Hindlimb muscle (tissue), 1 donor: ENCODE data around the gene CREBL2. TPM values are rescaled to one million over a fixed set of nuclear protein-coding genes. Genes with fewer than 3 reads are reported as not detected.
"Not testable (repeated sequence)": the region's sequence is repeated elsewhere in the genome, so short reads cannot be mapped to it uniquely, and the experiment has no call there.

Source experiments
- DNase-seq: peaks from one replicate; pipeline ENCODE4 v3.0.0-alpha.2; 2013
- polyA plus RNA-seq: library from polyadenylated mRNA; unstranded; fragments of 120-200 nt; gene quantifications from one replicate; pipeline ENCODE4 v1.2.1, GENCODE V29; 2013; ENCODE audit not compliant: insufficient read length

Gene CREBL2
- 10.6 TPM for polyA plus RNA-seq

GRCh38 chr12:12611512-12612306 is at the start of gene CREBL2:
TSS of gene CREBL2 (plus strand) at chr12:12611876. CDS start at chr12:12612173, 297 bp downstream.
- DNase-seq, result peak; percentile 97

DNA sequence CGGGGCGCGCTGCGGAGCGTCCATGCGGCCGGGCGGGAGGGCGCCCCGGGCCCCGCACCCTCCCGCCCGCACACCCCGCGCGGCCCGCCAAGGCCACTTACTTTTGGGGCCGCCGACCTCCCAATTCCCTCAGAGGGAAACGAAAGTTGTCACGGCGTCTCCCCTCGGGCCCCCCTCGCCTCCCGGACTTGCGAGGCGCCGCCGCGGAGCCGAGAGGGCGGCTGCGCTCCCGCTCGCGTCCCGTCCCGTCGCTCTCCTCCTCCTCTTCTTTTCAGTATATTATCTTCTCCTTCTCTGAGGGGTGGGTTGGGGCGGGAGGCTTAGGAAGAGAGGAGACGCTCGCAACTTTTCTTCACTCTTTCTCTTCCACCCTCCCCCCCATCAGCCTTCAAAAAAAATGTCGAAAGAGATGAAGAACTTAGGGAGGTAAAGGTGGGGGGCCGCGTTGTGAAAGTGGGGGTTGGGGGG is 49.6 kb upstream of the CREBL2 start:
- peak; percentile 40 for DNase-seq

- DNase-seq, result peak; percentile 96
These were observed 49.0 kb upstream of the CREBL2 start, which contains the start of gene DUSP16 for GRCh38 chr12:12562585-12563261. TSS of gene DUSP16 (minus strand) at chr12:12562863. CDS start at chr12:12521098, 41,765 bp downstream.

GRCh38 chr12:12563290-12563928 is 48.3 kb upstream of the CREBL2 start:
- DNase-seq, result peak; percentile 32

DNA sequence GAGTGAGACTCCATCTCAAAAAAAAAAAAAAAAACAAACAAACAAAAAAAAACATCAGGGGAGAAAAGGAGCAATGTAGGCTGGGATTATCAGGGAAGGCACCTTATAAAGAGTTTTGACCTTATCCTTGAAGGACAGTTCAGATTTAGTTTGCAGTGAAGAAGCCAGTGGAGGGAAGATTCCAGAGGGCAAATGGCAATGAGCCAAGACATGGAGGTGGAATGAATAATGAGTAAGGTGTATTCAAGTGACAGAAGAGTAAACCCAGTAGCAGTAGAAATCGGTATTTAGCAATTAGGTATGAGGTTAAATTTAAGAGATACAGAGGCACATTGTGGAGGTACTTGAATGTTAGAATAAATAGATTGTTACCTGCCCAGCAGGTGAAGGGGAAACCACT is 46.8 kb upstream of the CREBL2 start:
- no peak for DNase-seq

DNA sequence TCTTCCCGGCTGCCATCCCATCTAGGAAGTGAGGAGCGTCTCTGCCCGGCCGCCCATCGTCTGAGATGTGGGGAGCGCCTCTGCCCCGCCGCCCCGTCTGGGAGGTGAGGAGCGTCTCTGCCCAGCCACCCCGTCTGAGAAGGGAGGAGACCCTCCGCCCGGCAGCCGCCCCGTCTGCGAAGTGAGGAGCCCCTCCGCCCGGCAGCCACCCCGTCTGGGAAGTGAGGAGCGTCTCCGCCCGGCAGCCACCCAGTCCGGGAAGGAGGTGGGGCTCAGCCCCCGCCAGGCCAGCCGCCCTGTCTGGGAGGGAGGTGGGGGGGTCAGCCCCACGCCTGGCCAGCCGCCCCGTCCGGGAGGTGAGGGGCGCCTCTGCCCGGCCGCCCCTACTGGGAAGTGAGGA is 45.7 kb upstream of the CREBL2 start:
- DNase-seq, result not testable (repeated sequence)

DNA sequence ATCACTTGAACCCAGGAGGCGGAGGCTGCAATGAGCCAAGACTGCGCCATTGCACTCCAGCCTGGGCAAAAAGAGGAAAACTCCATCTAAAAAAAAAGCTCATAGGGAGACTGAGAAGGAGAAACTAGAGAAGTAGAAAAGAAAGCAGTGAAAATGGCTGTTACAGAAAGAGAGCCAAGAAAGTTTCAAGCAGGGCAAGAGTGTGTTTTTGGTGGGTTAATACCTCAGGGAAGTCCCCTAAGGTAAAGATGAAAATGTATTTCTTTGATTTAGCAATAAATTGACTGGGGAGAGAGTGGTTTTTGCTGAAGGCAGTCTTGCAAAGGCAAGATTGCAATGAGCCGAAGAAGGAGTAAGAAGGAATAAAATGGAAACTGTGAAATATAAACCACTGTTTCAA is 39.0 kb upstream of the CREBL2 start:
- DNase-seq, result no peak

GRCh38 chr12:12577786-12578185 is 33.9 kb upstream of the CREBL2 start:
- DNase-seq, result no peak

GRCh38 chr12:12580716-12581115 is 31.0 kb upstream of the CREBL2 start:
- DNase-seq, result not testable (repeated sequence)

DNA sequence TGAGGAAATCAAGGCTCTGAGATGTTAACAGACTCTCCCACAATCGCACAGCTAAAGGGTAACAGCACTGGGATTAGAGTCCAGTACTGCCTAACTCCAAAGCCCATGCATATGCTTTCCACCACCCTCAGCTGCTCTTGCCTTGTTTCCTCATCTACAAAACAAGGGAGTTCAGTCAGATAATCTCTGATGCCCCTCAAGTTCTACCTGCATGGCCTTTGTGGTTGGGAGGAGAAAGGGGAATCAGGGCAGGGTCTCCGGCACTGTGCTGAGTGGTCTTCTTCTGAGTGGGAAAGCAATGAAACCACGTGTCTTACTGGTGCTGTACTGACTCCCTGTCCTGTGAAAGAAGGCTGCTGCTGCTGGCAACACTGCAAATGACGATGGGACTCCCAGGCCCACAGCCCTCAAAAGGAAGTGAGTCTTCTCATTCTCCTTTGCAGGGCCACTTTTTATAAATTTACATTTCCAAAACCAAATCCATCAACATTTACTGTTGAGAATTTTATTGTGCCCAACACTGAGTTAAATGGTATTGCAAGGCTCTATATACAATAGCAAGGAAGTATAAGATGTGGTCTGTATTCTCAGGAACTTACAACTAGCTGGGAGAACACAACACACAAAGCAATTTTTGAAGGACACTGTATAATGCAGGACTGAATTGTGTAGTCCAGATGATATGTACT is 29.3 kb upstream of the CREBL2 start:
- DNase-seq, result no peak

DNA sequence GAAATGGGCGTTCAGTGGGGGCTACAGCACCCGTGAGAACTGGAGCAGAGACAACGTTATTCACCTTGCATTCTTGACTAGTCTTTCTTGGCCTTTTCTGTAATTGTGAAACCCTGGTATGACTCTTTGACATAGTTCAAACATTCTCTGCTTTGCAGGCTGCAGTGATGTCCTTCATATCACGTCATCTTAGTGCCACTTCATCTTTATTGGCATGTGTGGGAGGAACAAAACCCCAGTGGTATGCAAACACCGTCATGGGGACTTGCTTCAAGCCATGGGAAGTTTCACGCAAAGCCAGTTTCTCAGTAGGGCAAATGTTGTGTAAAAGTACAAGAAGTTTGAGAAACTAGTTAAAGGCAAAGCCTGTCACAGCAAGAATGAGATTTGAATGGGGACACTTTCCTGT is 28.8 kb upstream of the CREBL2 start:
- no peak for DNase-seq

DNA sequence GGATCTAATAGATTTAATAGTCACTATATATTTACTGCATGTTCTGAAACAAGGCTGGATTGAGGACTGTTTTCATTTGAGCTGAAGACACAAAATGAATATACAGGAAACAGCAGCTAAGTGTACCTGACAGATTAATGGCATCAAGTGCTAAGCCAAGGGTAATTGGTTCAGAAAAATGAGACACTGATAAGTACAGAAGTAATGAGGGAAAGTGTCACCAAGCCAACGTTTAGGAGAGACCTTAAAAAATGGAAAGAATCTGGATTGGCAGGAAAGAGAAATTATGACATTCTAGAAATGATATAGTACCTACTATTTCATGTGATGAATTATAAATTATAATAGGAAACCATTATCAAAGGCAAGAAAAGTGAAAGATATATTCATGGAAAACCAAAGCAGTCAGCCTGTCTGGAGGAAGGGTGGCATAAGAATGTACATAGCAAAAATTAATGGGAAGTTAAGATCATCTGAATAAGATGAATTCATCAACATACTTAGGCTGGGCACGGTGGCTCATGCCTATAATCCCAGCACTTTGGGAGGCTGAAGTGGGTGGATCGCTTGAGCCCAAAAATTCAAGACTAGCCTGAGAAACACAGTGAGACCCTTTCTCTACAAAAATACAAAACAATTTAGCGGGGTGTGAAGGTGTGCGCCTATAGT is 28.0 kb upstream of the CREBL2 start:
- no peak for DNase-seq

DNA sequence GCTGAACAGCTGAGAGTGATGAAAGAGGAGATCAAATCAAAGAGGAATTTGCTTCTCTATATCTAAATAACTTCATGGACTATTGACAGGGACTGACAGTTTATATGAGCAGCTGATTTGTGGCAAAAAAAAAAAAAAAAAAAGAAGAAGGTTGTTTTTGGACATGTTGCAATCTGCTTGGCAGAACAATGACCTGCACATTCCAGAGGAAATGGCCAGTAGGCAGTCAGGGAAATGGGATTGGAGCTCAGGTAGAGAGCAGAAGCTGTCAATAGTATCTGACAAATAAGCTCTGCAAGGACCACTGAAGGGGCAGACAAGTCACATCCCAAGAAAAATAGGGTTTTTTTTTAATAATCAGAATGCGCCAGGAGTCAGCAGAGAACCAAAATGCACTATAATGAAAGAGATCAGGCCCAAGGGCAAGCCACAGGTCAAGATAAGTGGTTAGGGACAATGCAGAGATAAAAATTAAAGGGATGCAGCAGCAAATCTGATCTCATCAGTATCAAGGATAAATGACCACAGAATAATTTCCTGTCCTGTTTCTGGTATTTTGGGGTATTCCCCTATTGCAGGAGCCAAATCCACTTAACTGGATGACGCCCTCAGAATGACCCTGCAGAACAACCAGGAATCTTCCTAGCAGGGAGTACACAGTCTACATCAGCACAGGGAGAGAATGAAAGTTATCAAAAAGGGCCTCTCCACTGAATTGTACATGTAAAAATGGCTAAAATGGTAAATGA is 26.4 kb upstream of the CREBL2 start:
- DNase-seq, result no peak

- no peak for DNase-seq
These were observed 24.6 kb upstream of the CREBL2 start for GRCh38 chr12:12586879-12587675.

DNA sequence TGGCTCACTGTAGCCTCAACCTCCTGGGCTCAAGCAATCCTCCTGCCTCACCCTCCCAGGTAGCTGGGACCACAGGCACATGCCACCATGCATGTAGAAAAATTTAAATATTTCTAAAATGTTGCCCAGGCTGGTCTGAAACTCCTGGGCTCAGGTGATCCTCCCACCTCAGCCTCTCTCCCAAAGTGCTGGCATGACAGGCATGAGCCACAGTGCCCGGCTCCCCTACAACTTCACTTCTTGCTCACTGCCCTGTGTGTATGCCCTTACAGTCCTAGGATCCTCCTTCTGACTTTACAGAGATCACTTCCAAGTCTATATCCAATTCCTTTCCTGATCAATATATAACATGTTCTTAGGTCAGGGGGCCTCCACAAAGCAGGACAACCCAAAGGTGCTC is 23.8 kb upstream of the CREBL2 start:
- no peak for DNase-seq

DNA sequence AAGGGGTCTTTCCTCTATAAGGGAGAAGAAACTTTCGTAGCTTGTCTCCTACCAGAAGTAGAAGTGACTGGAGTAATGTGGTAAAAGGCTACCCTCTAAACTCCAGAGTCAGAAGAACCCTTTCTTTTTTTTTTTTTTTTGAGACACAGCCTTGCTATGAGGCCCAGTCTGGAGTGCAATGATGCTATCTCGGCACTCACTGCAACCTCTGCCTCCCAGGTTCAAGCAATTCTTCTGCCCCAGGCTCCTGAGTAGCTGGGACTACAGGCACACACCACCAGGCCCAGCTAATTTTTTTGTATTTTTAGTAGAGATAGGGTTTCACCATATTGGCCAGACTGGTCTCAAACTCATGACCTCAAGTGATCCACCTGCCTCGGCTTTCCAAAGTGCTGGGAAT is 23.2 kb upstream of the CREBL2 start:
- DNase-seq, result not testable (repeated sequence)

DNA sequence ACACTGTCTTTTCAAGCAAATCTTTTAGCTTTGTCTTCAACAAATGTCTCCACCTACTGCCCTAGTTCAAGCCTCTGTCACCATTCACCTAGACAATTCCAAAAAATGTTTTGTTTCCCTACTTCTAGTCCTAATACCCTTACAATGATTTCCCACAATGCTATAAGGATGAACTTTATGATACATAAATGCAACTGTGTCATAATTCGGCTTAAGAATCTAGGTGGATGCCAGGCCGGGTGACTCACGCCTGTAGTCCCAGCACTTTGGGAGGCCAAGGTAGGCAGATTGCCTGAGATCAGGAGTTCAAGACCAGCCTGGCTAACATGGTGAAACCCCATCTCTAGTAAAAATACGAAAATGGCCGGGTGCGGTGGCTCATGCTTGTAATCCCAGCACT is 20.7 kb upstream of the CREBL2 start:
- DNase-seq, result no peak

GRCh38 chr12:12592930-12593329 is 18.7 kb upstream of the CREBL2 start:
- no peak for DNase-seq

GRCh38 chr12:12595929-12596328 is 15.7 kb upstream of the CREBL2 start:
- not testable (repeated sequence) for DNase-seq

DNA sequence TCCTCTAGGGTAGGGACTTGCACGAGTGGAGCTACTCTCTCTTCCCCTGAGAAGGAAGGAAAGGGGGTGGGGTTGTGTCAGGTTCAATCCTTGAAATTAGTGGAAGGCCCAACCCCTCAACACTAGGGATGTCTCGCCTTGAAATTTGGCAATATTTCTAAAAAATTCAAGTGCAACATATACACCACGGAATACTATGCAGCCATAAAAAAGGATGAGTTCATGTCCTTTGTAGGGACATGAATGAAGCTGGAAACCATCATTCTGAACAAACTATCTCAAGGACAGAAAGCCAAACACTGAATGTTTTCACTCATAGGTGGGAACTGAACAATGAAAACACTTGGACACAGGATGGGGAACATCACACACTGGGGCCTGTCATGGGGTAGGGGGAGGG is 15.1 kb upstream of the CREBL2 start:
- DNase-seq, result not testable (repeated sequence)
